H1 (cell line): ENCODE results near the gene KIF25.

ENCODE experiments used
- BACH1 ChIP-seq: IDR thresholded peaks from 2 replicates; pipeline ENCODE4 v1.6.1; 2012; ENCODE audit warnings: low read length, improper control_type of control experiment
- CEBPB ChIP-seq: IDR thresholded peaks from 2 replicates; pipeline ENCODE4 v1.6.1; 2012; ENCODE audit warnings: low read depth, low read length
- CHD2 ChIP-seq: IDR thresholded peaks from 2 replicates; pipeline ENCODE4 v1.6.1; 2012; ENCODE audit warnings: low read length, improper control_type of control experiment
- CREB1 ChIP-seq: IDR thresholded peaks from 2 replicates; pipeline ENCODE4 v1.6.1; 2012; ENCODE audit warnings: inconsistent platforms
- EP300 ChIP-seq, 2 experiments: IDR thresholded peaks; 1 replicate in 1 of 2; 2 replicates in 1 of 2; pipeline ENCODE4 v1.6.1; 2011 to 2012; ENCODE audit warnings: low read depth in 2 of 2, low read length in 2 of 2, mild to moderate bottlenecking in 2 of 2, borderline replicate concordance in 1 of 2, inconsistent platforms in 1 of 2, moderate library complexity in 1 of 2
- EZH2 ChIP-seq: fragments of 200-600 bp; sonication (generic); IDR thresholded peaks from 2 replicates; pipeline ENCODE4 v1.7.1; 2012; ENCODE audit warnings: low read depth, mild to moderate bottlenecking, moderate library complexity, low read length, inconsistent platforms; ENCODE audit not compliant: severe bottlenecking
- KDM1A ChIP-seq: fragments of 200-600, 300-600 bp; sonication (generic); IDR thresholded peaks from 2 replicates; pipeline ENCODE4 v1.7.1; 2016; ENCODE audit warnings: mild to moderate bottlenecking, low read length, borderline replicate concordance
- MAFK ChIP-seq: IDR thresholded peaks from 2 replicates; pipeline ENCODE4 v1.6.1; 2012; ENCODE audit warnings: low read depth, mild to moderate bottlenecking, improper control_type of control experiment, low read length
- POLR2A ChIP-seq, 2 experiments: IDR thresholded peaks; 1 replicate in 1 of 2; 2 replicates in 1 of 2; pipeline ENCODE4 v1.6.1; 2011; ENCODE audit warnings: low read depth in 2 of 2, low read length in 2 of 2, mild to moderate bottlenecking in 2 of 2; ENCODE audit errors: control extremely low read depth in 1 of 2
- SP2 ChIP-seq: IDR thresholded peaks from 2 replicates; pipeline ENCODE4 v1.6.1; 2012; ENCODE audit warnings: mild to moderate bottlenecking, low read length, inconsistent platforms
- YY1 ChIP-seq: IDR thresholded peaks from 2 replicates; pipeline ENCODE4 v1.6.1; 2011; ENCODE audit warnings: low read depth, mild to moderate bottlenecking, low read length
- TF ChIP-seq, protein P1 (sequence below), 3 experiments: IDR thresholded peaks; 1 replicate in 2 of 3; 2 replicates in 1 of 3; pipeline versions ENCODE4 v1.5.1 to v1.6.1; 2011; ENCODE audit warnings: low read length in 3 of 3, mild to moderate bottlenecking in 3 of 3, inconsistent platforms in 2 of 3, low read depth in 1 of 3, moderate library complexity in 1 of 3; ENCODE audit not compliant: insufficient read depth in 1 of 3; ENCODE audit errors: control extremely low read depth in 1 of 3
- TF ChIP-seq, protein P2 (sequence below): IDR thresholded peaks from 2 replicates; pipeline ENCODE4 v1.6.1; 2012; ENCODE audit warnings: inconsistent platforms
- TF ChIP-seq, protein P3 (sequence below): IDR thresholded peaks from 2 replicates; pipeline ENCODE4 v1.6.1; 2012; ENCODE audit warnings: low read length, inconsistent platforms

DNA sequence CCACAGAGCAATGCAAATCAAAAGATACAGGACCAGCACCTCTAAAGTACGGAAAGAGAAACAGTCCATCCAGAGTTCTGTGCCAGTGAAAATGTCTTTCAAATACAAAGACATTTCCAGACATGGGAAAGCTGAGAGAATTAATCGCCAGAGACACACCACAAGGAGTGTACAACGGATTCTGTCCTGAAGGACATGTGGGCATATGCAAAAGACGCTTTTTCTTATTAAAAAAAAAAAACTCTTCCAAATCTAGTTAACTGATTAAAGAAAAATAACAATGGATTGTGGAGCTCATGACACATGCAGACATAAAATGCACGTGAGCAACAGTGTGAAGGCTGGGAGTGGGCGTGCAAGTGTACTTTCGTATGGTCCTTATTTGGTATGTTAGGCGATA lies 22.8 kb downstream of the KIF25 start:
- TF ChIP-seq POLR2A (IDR thresholded peaks at IDR 0.05; ENCODE audit: control extremely low read depth in 1 of 2, low read depth in 2 of 2, low read length in 2 of 2) (no peak), EZH2 (no peak), MAFK (no peak), CREB1 (no peak), BACH1 (no peak), EP300 (IDR thresholded peaks at IDR 0.05; ENCODE audit: borderline replicate concordance in 1 of 2, low read depth in 2 of 2, low read length in 2 of 2) (no peak), KDM1A (no peak), CHD2 (no peak), CEBPB (no peak), YY1 (no peak), SP2 (no peak)
- TF ChIP-seq, protein P1, sequence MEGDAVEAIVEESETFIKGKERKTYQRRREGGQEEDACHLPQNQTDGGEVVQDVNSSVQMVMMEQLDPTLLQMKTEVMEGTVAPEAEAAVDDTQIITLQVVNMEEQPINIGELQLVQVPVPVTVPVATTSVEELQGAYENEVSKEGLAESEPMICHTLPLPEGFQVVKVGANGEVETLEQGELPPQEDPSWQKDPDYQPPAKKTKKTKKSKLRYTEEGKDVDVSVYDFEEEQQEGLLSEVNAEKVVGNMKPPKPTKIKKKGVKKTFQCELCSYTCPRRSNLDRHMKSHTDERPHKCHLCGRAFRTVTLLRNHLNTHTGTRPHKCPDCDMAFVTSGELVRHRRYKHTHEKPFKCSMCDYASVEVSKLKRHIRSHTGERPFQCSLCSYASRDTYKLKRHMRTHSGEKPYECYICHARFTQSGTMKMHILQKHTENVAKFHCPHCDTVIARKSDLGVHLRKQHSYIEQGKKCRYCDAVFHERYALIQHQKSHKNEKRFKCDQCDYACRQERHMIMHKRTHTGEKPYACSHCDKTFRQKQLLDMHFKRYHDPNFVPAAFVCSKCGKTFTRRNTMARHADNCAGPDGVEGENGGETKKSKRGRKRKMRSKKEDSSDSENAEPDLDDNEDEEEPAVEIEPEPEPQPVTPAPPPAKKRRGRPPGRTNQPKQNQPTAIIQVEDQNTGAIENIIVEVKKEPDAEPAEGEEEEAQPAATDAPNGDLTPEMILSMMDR (IDR thresholded peaks at IDR 0.05; ENCODE audit: control extremely low read depth in 1 of 3, insufficient read depth in 1 of 3, low read depth in 1 of 3, low read length in 3 of 3), result no peak
- TF ChIP-seq, protein P2, sequence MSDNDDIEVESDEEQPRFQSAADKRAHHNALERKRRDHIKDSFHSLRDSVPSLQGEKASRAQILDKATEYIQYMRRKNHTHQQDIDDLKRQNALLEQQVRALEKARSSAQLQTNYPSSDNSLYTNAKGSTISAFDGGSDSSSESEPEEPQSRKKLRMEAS, result no peak
- TF ChIP-seq, protein P3, sequence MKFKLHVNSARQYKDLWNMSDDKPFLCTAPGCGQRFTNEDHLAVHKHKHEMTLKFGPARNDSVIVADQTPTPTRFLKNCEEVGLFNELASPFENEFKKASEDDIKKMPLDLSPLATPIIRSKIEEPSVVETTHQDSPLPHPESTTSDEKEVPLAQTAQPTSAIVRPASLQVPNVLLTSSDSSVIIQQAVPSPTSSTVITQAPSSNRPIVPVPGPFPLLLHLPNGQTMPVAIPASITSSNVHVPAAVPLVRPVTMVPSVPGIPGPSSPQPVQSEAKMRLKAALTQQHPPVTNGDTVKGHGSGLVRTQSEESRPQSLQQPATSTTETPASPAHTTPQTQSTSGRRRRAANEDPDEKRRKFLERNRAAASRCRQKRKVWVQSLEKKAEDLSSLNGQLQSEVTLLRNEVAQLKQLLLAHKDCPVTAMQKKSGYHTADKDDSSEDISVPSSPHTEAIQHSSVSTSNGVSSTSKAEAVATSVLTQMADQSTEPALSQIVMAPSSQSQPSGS, result no peak
